Measurements from ENCODE around the gene FRS3. TPM values are rescaled to one million over a fixed set of nuclear protein-coding genes. Genes with fewer than 3 reads are reported as not detected.

FRS3 gene
- total RNA-seq, 4 donors from 2014 or later, result 1.3 to 6.5 (median 4.0) TPM

- 24% methylated on average over 6 of the region's 6 CpGs; no CpG with 5 or more reads in 1 of the 2 donors for WGBS, 2 donors (ENCODE audit: low coverage in 1 of 2)
Measured at GRCh38 chr6:41778895-41779294, 805 bp downstream of the FRS3 start.

DNA sequence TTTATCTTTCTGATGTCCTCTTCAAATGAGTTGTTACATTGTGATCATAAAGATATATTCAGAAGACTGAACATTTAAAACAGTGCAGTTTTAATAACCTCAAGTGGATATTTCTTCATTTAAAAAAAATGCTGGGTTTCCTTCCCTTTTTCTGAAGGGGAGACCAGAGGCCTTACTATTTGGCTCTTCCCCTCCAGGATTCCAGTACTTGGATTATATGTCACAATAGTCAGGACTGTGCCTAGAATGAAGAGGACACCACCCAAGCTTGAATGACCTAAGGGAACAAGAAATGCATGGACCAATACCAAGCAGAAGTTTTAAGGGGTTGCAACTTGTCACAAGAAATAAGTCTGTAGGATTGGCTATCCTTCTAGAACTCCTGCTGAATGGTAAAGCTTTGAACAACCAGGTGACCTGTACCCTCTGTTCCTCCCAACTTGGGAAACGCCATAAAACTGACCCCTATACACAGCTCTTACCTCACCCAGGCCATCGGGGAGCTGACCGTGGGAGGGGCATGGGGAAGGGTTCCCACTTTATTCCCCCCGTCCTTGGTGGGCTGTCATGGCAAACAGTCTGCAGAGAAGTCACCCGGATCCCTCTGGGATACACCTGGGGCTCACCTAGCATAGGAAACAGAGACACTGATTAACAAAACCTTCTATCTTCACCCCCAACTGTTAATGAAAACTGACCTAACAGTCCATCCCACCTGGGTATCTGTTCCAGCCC lies 2.0 kb downstream of the FRS3 start:
- Histone ChIP-seq H3K27ac (no peak overlapping the region), H3K9me3 (no peaks in the 10 kb centered on the region), H3K4me1 (peaks cover 0 to 40% (median 16%) of the 10 kb centered on the region in 3 donors), H3K36me3 (peaks cover 0 to 51% of the 10 kb centered on the region in 2 donors), H3K4me3 (no peak overlapping the region), H3K27me3 (no peaks in the 10 kb centered on the region)
- TF ChIP-seq EP300 (IDR thresholded peaks at IDR 0.05) (no peak), CTCF (IDR thresholded peaks at IDR 0.05) (no peak), POLR2A (IDR thresholded peaks at IDR 0.05) (no peak), POLR2AphosphoS5 (IDR thresholded peaks at IDR 0.05) (no peak)
- ATAC-seq, result no peak
- no CpG with 5 or more reads among the region's 5 CpGs for WGBS, 2 donors (ENCODE audit: low coverage in 1 of 2)

More at GRCh38 chr6:41778895-41779294, 805 bp downstream of the FRS3 start:
- Histone ChIP-seq H3K4me1 (peaks cover 0 to 50% (median 16%) of the 10 kb centered on the region in 3 donors), H3K9me3 (no peaks in the 10 kb centered on the region), H3K27me3 (no peaks in the 10 kb centered on the region), H3K36me3 (peaks cover 0 to 39% of the 10 kb centered on the region in 2 donors), H3K27ac (peak overlapping the region in 2 of 4 donors; percentile 83 to 90), H3K4me3 (peak overlapping the region; percentile 83 to 86)
- TF ChIP-seq CTCF (IDR thresholded peaks at IDR 0.05) (no peak), POLR2A (IDR thresholded peaks at IDR 0.05) (no peak), POLR2AphosphoS5 (IDR thresholded peaks at IDR 0.05) (no peak), EP300 (IDR thresholded peaks at IDR 0.05) (no peak)
- ATAC-seq, result no peak

GRCh38 chr6:41775293-41775882 lies 4.3 kb downstream of the FRS3 start:
- peaks cover 0 to 74% of the 10 kb centered on the region in 2 donors for H3K36me3 ChIP-seq
- H3K27me3 ChIP-seq, result no peaks in the 10 kb centered on the region
- H3K4me3 ChIP-seq, result no peak overlapping the region
- H3K9me3 ChIP-seq, result no peaks in the 10 kb centered on the region
- peaks cover 0 to 19% (median 6%) of the 10 kb centered on the region in 3 donors for H3K4me1 ChIP-seq
- no peak for ATAC-seq
- no CpG with 5 or more reads among the region's 13 CpGs for WGBS, 2 donors (ENCODE audit: low coverage in 1 of 2)
- no peak overlapping the region for H3K27ac ChIP-seq
- TF ChIP-seq POLR2AphosphoS5 (IDR thresholded peaks at IDR 0.05) (no peak), EP300 (IDR thresholded peaks at IDR 0.05) (no peak), CTCF (IDR thresholded peaks at IDR 0.05) (no peak)

GRCh38 chr6:41774841-41775240 lies 4.9 kb downstream of the FRS3 start:
- no peaks in the 10 kb centered on the region for H3K9me3 ChIP-seq
- no peak for ATAC-seq
- no peaks in the 10 kb centered on the region for H3K27me3 ChIP-seq
- peaks cover 0 to 78% of the 10 kb centered on the region in 2 donors for H3K36me3 ChIP-seq
- WGBS, 2 donors (ENCODE audit: low coverage in 1 of 2), result 93% methylated on average over 2 to 3 of the region's 3 CpGs
- peaks cover 0 to 18% (median 6%) of the 10 kb centered on the region in 3 donors for H3K4me1 ChIP-seq
- TF ChIP-seq EP300 (IDR thresholded peaks at IDR 0.05) (no peak), CTCF (IDR thresholded peaks at IDR 0.05) (no peak), POLR2A (IDR thresholded peaks at IDR 0.05) (no peak), POLR2AphosphoS5 (IDR thresholded peaks at IDR 0.05) (no peak)
- H3K27ac ChIP-seq, result no peak overlapping the region
- H3K4me3 ChIP-seq, result no peak overlapping the region
